Measurements from ENCODE around the gene KCNK10. TPM values are rescaled to one million over a fixed set of nuclear protein-coding genes. Genes with fewer than 3 reads are reported as not detected.

KCNK10 gene
- total and polyA plus RNA-seq, 10 donors: 0.03 to 0.13 (median 0.08) TPM; not detected in 6

DNA sequence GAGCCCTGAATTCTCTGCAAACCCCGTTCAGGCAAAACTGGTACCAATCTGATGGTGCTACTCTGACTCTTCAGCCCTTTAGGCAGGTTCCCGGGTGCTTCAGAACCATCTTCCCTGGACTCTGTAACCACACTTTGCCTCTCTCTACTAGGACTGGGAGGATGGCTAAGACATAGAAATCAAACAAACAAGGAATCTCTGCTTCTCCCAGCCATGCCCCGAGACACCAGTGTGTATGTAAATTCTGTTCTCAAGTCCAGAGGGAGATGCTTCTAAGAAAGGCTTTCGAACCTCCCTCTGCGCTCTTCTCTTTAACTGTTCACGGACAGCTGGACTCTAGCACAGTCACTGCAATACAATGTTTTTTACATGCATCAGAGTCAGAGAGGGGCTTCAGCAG is 1.9 kb upstream of the KCNK10 start:
- peaks cover 0 to 29% (median 19%) of the 10 kb centered on the region in 6 donors for H3K4me1 ChIP-seq
- H3K4me3 ChIP-seq: no peak overlapping the region
- peaks cover 4 to 99% (median 74%) of the 10 kb centered on the region in 7 donors for H3K27me3 ChIP-seq (replicated peaks in 1 of 7)
- TF ChIP-seq CTCF (IDR thresholded peaks at IDR 0.05 in 8 of 11, conservative IDR thresholded peaks at IDR 0.05 in 3 of 11) (no peak), POLR2A (IDR thresholded peaks at IDR 0.05) (no peak), POLR2AphosphoS5 (IDR thresholded peaks at IDR 0.05) (no peak)
- H3K36me3 ChIP-seq: no peaks in the 10 kb centered on the region
- 61 to 68% (median 64%) methylated on average over 6 of the region's 6 CpGs for WGBS, 5 donors
- no peak for DNase-seq
- intact Hi-C loops (cut with DNase I; ENCODE audit: low total_unique reads): no loop called here
- H3K9me3 ChIP-seq: peaks cover 0 to 7% (median 0%) of the 10 kb centered on the region in 8 donors
- H3K27ac ChIP-seq: no peak overlapping the region

DNA sequence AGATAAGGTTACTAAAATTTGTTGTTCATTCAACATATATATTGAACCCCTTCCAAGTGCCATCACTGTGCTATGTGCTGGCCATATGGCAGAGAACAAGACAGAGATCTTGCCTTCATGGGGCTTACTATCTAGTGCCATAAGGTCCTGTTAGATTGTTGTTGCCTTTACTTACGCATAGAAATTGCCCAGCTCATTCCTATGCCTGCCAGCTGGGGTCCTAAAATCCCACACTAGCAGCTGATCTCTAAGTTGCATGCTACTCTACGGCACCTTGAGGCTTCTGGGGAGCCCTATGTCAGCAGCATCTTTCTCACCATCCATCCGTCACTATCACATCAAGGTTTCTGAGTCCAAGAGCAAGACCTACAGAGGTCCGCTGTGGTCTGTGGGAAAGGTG is 1.4 kb upstream of the KCNK10 start:
- Histone ChIP-seq H3K4me3 (peak overlapping the region in 1 of 8 donors; percentile 71), H3K27me3 (replicated peaks in 1 of 7) (peaks cover 4 to 100% (median 74%) of the 10 kb centered on the region in 7 donors), H3K4me1 (peaks cover 0 to 29% (median 19%) of the 10 kb centered on the region in 6 donors), H3K36me3 (no peaks in the 10 kb centered on the region), H3K9me3 (peaks cover 0 to 7% (median 0%) of the 10 kb centered on the region in 8 donors), H3K27ac (no peak overlapping the region)
- DNase-seq: no peak
- intact Hi-C loops (cut with DNase I; ENCODE audit: low total_unique reads): no loop called here
- WGBS, 5 donors: 55 to 76% (median 65%) methylated on average over 4 of the region's 4 CpGs
- TF ChIP-seq POLR2A (IDR thresholded peaks at IDR 0.05) (no peak), CTCF (IDR thresholded peaks at IDR 0.05 in 8 of 11, conservative IDR thresholded peaks at IDR 0.05 in 3 of 11) (no peak), POLR2AphosphoS5 (IDR thresholded peaks at IDR 0.05) (no peak)

- peaks cover 0 to 29% (median 19%) of the 10 kb centered on the region in 6 donors for H3K4me1 ChIP-seq
- peaks cover 4 to 99% (median 71%) of the 10 kb centered on the region in 7 donors for H3K27me3 ChIP-seq (replicated peaks in 1 of 7)
- no peak overlapping the region for H3K27ac ChIP-seq
- H3K36me3 ChIP-seq: no peaks in the 10 kb centered on the region
- intact Hi-C loops (cut with DNase I; ENCODE audit: low total_unique reads): no loop called here
- TF ChIP-seq POLR2A (IDR thresholded peaks at IDR 0.05) (no peak), CTCF (IDR thresholded peaks at IDR 0.05 in 8 of 11, conservative IDR thresholded peaks at IDR 0.05 in 3 of 11) (no peak), POLR2AphosphoS5 (IDR thresholded peaks at IDR 0.05) (no peak)
- peak; percentile 84 for DNase-seq
- peak overlapping the region; percentile 18 to 71 (median 40) for H3K4me3 ChIP-seq
- whole genome bisulfite sequencing, 5 donors: 1% methylated on average over 39 to 69 of the region's 69 CpGs
- H3K9me3 ChIP-seq: peaks cover 0 to 7% (median 0%) of the 10 kb centered on the region in 8 donors
These were observed 592 bp upstream of the KCNK10 start for GRCh38 chr14:88323523-88324199.

GRCh38 chr14:88322504-88323085 is 474 bp downstream of the KCNK10 start:
- peaks cover 0 to 29% (median 19%) of the 10 kb centered on the region in 6 donors for H3K4me1 ChIP-seq
- H3K27me3 ChIP-seq (replicated peaks in 1 of 7): peaks cover 4 to 98% (median 66%) of the 10 kb centered on the region in 7 donors
- H3K27ac ChIP-seq: no peak overlapping the region
- intact Hi-C loops (cut with DNase I; ENCODE audit: low total_unique reads): no loop called here
- H3K9me3 ChIP-seq: no peaks in the 10 kb centered on the region
- 4 to 6% (median 5%) methylated on average over 26 of the region's 26 CpGs for WGBS, 5 donors
- DNase-seq: no peak
- TF ChIP-seq POLR2A (IDR thresholded peaks at IDR 0.05) (no peak), POLR2AphosphoS5 (IDR thresholded peaks at IDR 0.05) (no peak)
- no peaks in the 10 kb centered on the region for H3K36me3 ChIP-seq
- H3K4me3 ChIP-seq: peak overlapping the region in 7 of 8 donors; percentile 22 to 71 (median 42)
